CD8-positive, alpha-beta memory T cell (primary cell): Measurements from ENCODE around the gene NIN. TPM values are rescaled to one million over a fixed set of nuclear protein-coding genes. Genes with fewer than 3 reads are reported as not detected.
A peak's percentile ranks its signal among the peaks of the same experiment; 100 is the strongest.

Experiments used
- CTCF ChIA-PET: fragments of 350-600 bp; sonication (Branson Sonifier 250); formaldehyde crosslinking; loops from one replicate; lab custom pipeline; 2021; ENCODE audit warnings: antibody characterized with exemption; lab: Charles Lee
- POLR2A ChIA-PET: fragments of 350-600 bp; sonication (Branson Sonifier 250); formaldehyde crosslinking; loops from one replicate; lab custom pipeline; 2021; ENCODE audit warnings: antibody characterized with exemption; lab: Charles Lee
- DNase-seq, 5 donors: peaks; one replicate each; pipeline versions ENCODE4 v3.0.0 to v3.0.0-alpha.2; 2020 to 2022; ENCODE audit warnings: mixed read lengths in 1 of 5
- H3K27ac ChIP-seq: one replicate; pipeline ENCODE4 v1.7.0; 2013; ENCODE audit warnings: low read depth, mild to moderate bottlenecking, low read length, moderate library complexity
- H3K27me3 ChIP-seq: 2 replicates; pipeline ENCODE4 v1.7.0; 2013; ENCODE audit warnings: low read length, mild to moderate bottlenecking; ENCODE audit not compliant: insufficient read depth, poor library complexity, severe bottlenecking
- H3K36me3 ChIP-seq: 2 replicates; pipeline ENCODE4 v1.7.0; 2013; ENCODE audit warnings: mild to moderate bottlenecking, low read length, moderate library complexity; ENCODE audit not compliant: insufficient read depth
- H3K4me1 ChIP-seq: 2 replicates; pipeline ENCODE4 v1.7.0; 2013; ENCODE audit warnings: mild to moderate bottlenecking, low read length, moderate library complexity; ENCODE audit not compliant: insufficient read depth
- H3K4me3 ChIP-seq: 2 replicates; pipeline ENCODE4 v1.7.0; 2013; ENCODE audit warnings: mild to moderate bottlenecking, low read length
- H3K9me3 ChIP-seq: 2 replicates; pipeline ENCODE4 v1.7.0; 2013; ENCODE audit warnings: mild to moderate bottlenecking, low read length
- H3K27ac Mint-ChIP-seq, 8 donors: one replicate each; pipeline ENCODE4 v1.8.0; 2020 to 2021; ENCODE audit warnings: mixed read lengths in 8 of 8, mild to moderate bottlenecking in 6 of 8, inconsistent platforms in 3 of 8, moderate library complexity in 3 of 8
- H3K27me3 Mint-ChIP-seq, 2 donors: one replicate each; pipeline ENCODE4 v1.8.0; 2020 to 2021; ENCODE audit warnings: mixed read lengths in 2 of 2, mild to moderate bottlenecking in 1 of 2, moderate library complexity in 1 of 2
- H3K36me3 Mint-ChIP-seq, 3 donors: one replicate each; pipeline ENCODE4 v1.8.0; 2020 to 2021; ENCODE audit warnings: mixed read lengths in 3 of 3, inconsistent platforms in 1 of 3, mild to moderate bottlenecking in 1 of 3
- H3K4me1 Mint-ChIP-seq, 3 donors: one replicate each; pipeline ENCODE4 v1.8.0; 2020 to 2021; ENCODE audit warnings: mixed read lengths in 3 of 3, inconsistent platforms in 1 of 3, mild to moderate bottlenecking in 1 of 3
- H3K4me3 Mint-ChIP-seq, 7 donors: one replicate each; pipeline ENCODE4 v1.8.0; 2020 to 2021; ENCODE audit warnings: mixed read lengths in 7 of 7, mild to moderate bottlenecking in 6 of 7, moderate library complexity in 4 of 7, inconsistent platforms in 2 of 7
- H3K9me3 Mint-ChIP-seq, 5 donors: one replicate each; pipeline ENCODE4 v1.8.0; 2020 to 2022; ENCODE audit warnings: mixed read lengths in 5 of 5, mild to moderate bottlenecking in 3 of 5, moderate library complexity in 2 of 5, inconsistent platforms in 1 of 5
- polyA plus RNA-seq: library from polyadenylated mRNA; unstranded; fragments of 300-500 nt; fragmentation: Illumina TruSeq; gene quantifications from one replicate; pipeline ENCODE4 v1.2.3, GENCODE V29; 2021
- total RNA-seq, 2 experiments: library from RNA; stranded (reverse); gene quantifications; one replicate each; pipeline ENCODE4 v1.2.3, GENCODE V29; 2021

Gene NIN
- total and polyA plus RNA-seq, 3 experiments from 2014 or later: 64.3 to 77.8 (median 73.8) TPM

DNA sequence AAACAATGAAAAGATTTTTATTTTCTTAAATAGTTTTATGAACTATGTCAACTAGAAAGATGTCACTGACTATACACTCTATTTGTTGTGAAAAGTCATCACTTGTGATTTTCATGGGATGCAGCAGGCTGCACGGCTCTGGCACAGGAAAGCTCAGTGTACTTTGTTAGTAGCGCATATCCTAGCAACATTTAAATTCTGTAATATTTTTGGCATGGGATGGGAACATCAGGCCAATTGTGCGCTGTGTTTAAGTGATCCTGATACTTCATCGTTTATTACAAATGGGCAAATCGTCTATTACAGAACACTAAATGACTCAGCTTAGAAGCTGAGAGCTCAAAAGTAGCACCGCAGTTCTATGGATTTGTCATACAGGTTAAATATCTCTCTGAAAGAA lies 102.1 kb downstream of the NIN start:
- Histone ChIP-seq H3K4me3 (no peak overlapping the region), H3K4me1 (peaks cover 11% of the 10 kb centered on the region), H3K27me3 (no peaks in the 10 kb centered on the region), H3K27ac (no peak overlapping the region), H3K9me3 (no peaks in the 10 kb centered on the region), H3K36me3 (peaks cover 52% of the 10 kb centered on the region)
- Mint-ChIP-seq H3K4me1 (peaks cover 20 to 31% (median 28%) of the 10 kb centered on the region in 3 donors), H3K4me3 (no peak overlapping the region), H3K9me3 (peaks cover 0 to 4% (median 2%) of the 10 kb centered on the region in 5 donors), H3K27me3 (no peaks in the 10 kb centered on the region), H3K36me3 (peaks cover 46 to 91% (median 60%) of the 10 kb centered on the region in 3 donors), H3K27ac (peak overlapping the region in 1 of 8 donors; percentile 38)
- ChIA-PET POLR2A (interaction anchor here (0.6 to 0.7 kb wide), 2 partner anchors 63 to 1167 kb away, joined by 5 to 6 read pairs; no protein-coding TSS in a partner anchor), CTCF (interaction anchor here (1.1 to 1.4 kb wide), 2 partner anchors 14 to 17 kb away, joined by 3 to 4 read pairs; no protein-coding TSS in a partner anchor)
- DNase-seq: no peak

GRCh38 chr14:50726372-50727107 lies 104.4 kb downstream of the NIN start:
- Histone ChIP-seq H3K27ac (no peak overlapping the region), H3K27me3 (no peaks in the 10 kb centered on the region), H3K4me1 (peaks cover 11% of the 10 kb centered on the region), H3K4me3 (no peak overlapping the region), H3K9me3 (no peaks in the 10 kb centered on the region), H3K36me3 (peaks cover 41% of the 10 kb centered on the region)
- H3K36me3 Mint-ChIP-seq: peaks cover 40 to 89% (median 52%) of the 10 kb centered on the region in 3 donors
- ChIA-PET POLR2A (interaction anchor here (0.5 kb wide), 1 partner anchor 11 kb away, joined by 5 read pairs; no protein-coding TSS in a partner anchor), CTCF (interaction anchor here (1.1 to 1.5 kb wide), 2 partner anchors 9 to 134 kb away, joined by 5 to 6 read pairs; no protein-coding TSS in a partner anchor)
- H3K4me3 Mint-ChIP-seq: peak overlapping the region; percentile 0 to 71 (median 16)
- H3K27me3 Mint-ChIP-seq: no peaks in the 10 kb centered on the region
- H3K9me3 Mint-ChIP-seq: peaks cover 0 to 4% (median 2%) of the 10 kb centered on the region in 5 donors
- peak in 2 of 5 donors; percentile 21 to 58 for DNase-seq
- peaks cover 20 to 31% (median 28%) of the 10 kb centered on the region in 3 donors for H3K4me1 Mint-ChIP-seq
- peak overlapping the region; percentile 57 to 95 (median 78) for H3K27ac Mint-ChIP-seq

- Mint-ChIP-seq H3K4me3 (peak overlapping the region in 5 of 7 donors; percentile 1 to 71 (median 16)), H3K27ac (peak overlapping the region; percentile 57 to 95 (median 78)), H3K36me3 (peaks cover 35 to 91% (median 51%) of the 10 kb centered on the region in 3 donors), H3K27me3 (no peaks in the 10 kb centered on the region), H3K4me1 (peaks cover 20 to 31% (median 28%) of the 10 kb centered on the region in 3 donors), H3K9me3 (peaks cover 0 to 4% (median 2%) of the 10 kb centered on the region in 5 donors)
- peaks cover 40% of the 10 kb centered on the region for H3K36me3 ChIP-seq
- H3K4me1 ChIP-seq: peaks cover 11% of the 10 kb centered on the region
- no peak overlapping the region for H3K27ac ChIP-seq
- POLR2A ChIA-PET: interaction anchor here (1.0 kb wide), 1 partner anchor 13 kb away, joined by 3 read pairs; no protein-coding TSS in a partner anchor
- peak in 1 of 5 donors; percentile 3 for DNase-seq
- no peaks in the 10 kb centered on the region for H3K27me3 ChIP-seq
- CTCF ChIA-PET: interaction anchor here (1.1 to 2.4 kb wide), 4 partner anchors 10 to 135 kb away, joined by 3 to 8 read pairs (median 6); no protein-coding TSS in a partner anchor
- H3K4me3 ChIP-seq: no peak overlapping the region
- H3K9me3 ChIP-seq: no peaks in the 10 kb centered on the region
These were observed 105.2 kb downstream of the NIN start for GRCh38 chr14:50725761-50726160.

GRCh38 chr14:50719911-50720759 lies 110.8 kb downstream of the NIN start:
- H3K4me3 Mint-ChIP-seq: no peak overlapping the region
- Histone ChIP-seq H3K4me3 (no peak overlapping the region), H3K9me3 (no peaks in the 10 kb centered on the region), H3K27me3 (no peaks in the 10 kb centered on the region), H3K27ac (no peak overlapping the region), H3K4me1 (no peaks in the 10 kb centered on the region), H3K36me3 (peaks cover 11% of the 10 kb centered on the region)
- no peaks in the 10 kb centered on the region for H3K27me3 Mint-ChIP-seq
- no peaks in the 10 kb centered on the region for H3K9me3 Mint-ChIP-seq
- DNase-seq: no peak
- H3K27ac Mint-ChIP-seq: peak overlapping the region in 4 of 8 donors; percentile 2 to 61 (median 20)
- POLR2A ChIA-PET: no interaction called here
- peaks cover 6 to 48% (median 13%) of the 10 kb centered on the region in 3 donors for H3K36me3 Mint-ChIP-seq
- CTCF ChIA-PET: no interaction called here
- peaks cover 0 to 4% (median 3%) of the 10 kb centered on the region in 3 donors for H3K4me1 Mint-ChIP-seq

DNA sequence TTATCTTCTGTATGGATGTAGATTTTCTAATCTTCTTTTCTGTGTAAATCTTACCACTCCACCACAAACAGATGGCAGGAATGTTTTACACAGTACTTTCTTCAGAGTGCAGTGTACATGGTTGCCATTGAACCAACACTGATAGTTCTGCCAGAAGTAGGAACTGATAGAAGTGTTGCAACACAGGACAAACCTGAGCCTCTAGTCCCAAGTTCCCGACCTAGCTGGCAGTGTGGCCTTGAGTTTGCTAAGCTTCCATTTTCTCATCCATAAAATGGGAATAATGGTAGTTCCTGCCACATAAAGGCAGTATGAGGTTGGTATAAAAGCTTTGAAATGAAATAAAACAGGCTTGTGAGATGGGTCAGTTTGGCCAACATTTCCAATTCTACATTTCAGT lies 112.0 kb downstream of the NIN start:
- DNase-seq: no peak
- Mint-ChIP-seq H3K27ac (peak overlapping the region in 2 of 8 donors; percentile 9 to 32), H3K36me3 (peaks cover 0 to 36% (median 4%) of the 10 kb centered on the region in 3 donors), H3K4me3 (no peak overlapping the region), H3K27me3 (no peaks in the 10 kb centered on the region), H3K4me1 (no peaks in the 10 kb centered on the region), H3K9me3 (no peaks in the 10 kb centered on the region)
- Histone ChIP-seq H3K36me3 (no peaks in the 10 kb centered on the region), H3K9me3 (no peaks in the 10 kb centered on the region), H3K4me1 (no peaks in the 10 kb centered on the region), H3K27me3 (no peaks in the 10 kb centered on the region), H3K4me3 (no peak overlapping the region), H3K27ac (no peak overlapping the region)
- ChIA-PET CTCF (no interaction called here), POLR2A (no interaction called here)

GRCh38 chr14:50717811-50718210 lies 113.2 kb downstream of the NIN start:
- H3K36me3 ChIP-seq: no peaks in the 10 kb centered on the region
- DNase-seq: no peak
- POLR2A ChIA-PET: no interaction called here
- no peaks in the 10 kb centered on the region for H3K4me1 ChIP-seq
- peaks cover 0 to 28% (median 3%) of the 10 kb centered on the region in 3 donors for H3K36me3 Mint-ChIP-seq
- CTCF ChIA-PET: no interaction called here
- no peaks in the 10 kb centered on the region for H3K9me3 ChIP-seq
- no peaks in the 10 kb centered on the region for H3K9me3 Mint-ChIP-seq
- no peaks in the 10 kb centered on the region for H3K4me1 Mint-ChIP-seq
- peaks cover 0 to 3% of the 10 kb centered on the region in 2 donors for H3K27me3 Mint-ChIP-seq
- no peak overlapping the region for H3K4me3 Mint-ChIP-seq
- peak overlapping the region in 1 of 8 donors; percentile 54 for H3K27ac Mint-ChIP-seq
- H3K27ac ChIP-seq: no peak overlapping the region
- H3K4me3 ChIP-seq: no peak overlapping the region
- no peaks in the 10 kb centered on the region for H3K27me3 ChIP-seq

GRCh38 chr14:50714450-50715073 lies 116.4 kb downstream of the NIN start:
- Mint-ChIP-seq H3K27me3 (peaks cover 0 to 4% of the 10 kb centered on the region in 2 donors), H3K9me3 (no peaks in the 10 kb centered on the region), H3K4me1 (no peaks in the 10 kb centered on the region), H3K36me3 (peaks cover 0 to 4% (median 0%) of the 10 kb centered on the region in 3 donors), H3K4me3 (no peak overlapping the region), H3K27ac (no peak overlapping the region)
- no peaks in the 10 kb centered on the region for H3K36me3 ChIP-seq
- no peaks in the 10 kb centered on the region for H3K27me3 ChIP-seq
- ChIA-PET CTCF (interaction anchor here (0.6 to 2.4 kb wide), 9 partner anchors 10 to 394 kb away, joined by 3 to 8 read pairs (median 4); no protein-coding TSS in a partner anchor), POLR2A (interaction anchor here (0.6 kb wide), 1 partner anchor 977 kb away, joined by 15 read pairs; no protein-coding TSS in a partner anchor)
- H3K4me1 ChIP-seq: no peaks in the 10 kb centered on the region
- H3K4me3 ChIP-seq: no peak overlapping the region
- H3K9me3 ChIP-seq: no peaks in the 10 kb centered on the region
- no peak overlapping the region for H3K27ac ChIP-seq
- no peak for DNase-seq
